HG03280 (cell line): ENCODE data around the gene ACAP3.

Experiments used
- ATAC-seq: cut with Tn5 transposase; IDR thresholded peaks from one replicate; pipeline ENCODE4 v1.9.1; 2021; ENCODE audit warnings: mild to moderate bottlenecking, moderate library complexity; ENCODE audit not compliant: unreplicated experiment

Gene ACAP3

DNA sequence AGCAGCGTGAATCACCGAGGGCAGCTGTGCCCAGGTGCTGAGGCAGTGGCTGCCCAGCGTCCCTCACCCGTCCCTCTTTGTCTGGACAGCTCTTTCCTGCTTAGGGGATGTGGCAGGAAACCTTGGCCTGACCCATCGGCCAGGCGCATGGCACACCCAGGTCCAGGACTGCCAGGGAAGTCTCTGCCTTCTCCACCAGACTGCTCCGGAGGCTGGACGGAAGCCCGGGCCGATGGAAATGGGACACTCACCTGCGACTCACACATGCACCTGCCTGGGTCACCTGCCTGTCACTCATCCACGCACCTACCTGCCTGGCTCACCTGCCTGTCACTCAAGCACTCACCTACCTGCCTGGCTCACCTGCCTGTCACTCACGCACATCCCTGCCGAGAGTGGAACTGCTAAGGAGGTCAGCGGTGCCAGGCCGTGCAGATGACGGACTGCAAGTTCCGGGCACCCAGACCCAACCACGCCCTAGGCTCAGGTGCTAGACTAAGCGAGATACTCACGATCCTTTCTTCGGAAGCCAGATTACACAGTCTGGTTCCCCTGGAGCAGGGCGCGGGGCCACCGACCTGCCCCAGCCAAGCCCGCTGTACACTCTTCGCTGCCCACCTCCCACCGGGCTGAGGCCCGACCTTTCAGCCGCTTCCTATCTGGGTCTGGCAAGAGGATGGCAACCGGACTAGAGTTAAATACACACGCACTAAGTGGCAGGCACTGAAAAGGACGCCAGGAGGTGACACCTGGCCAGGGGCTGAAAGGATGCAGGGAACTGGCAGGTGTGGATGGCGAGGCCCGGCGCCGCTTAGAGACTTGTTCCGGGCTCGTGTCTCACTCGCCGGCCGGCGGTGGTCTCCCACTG, 35.2 kb downstream of the ACAP3 start:
- peak; percentile 3 for ATAC-seq

DNA sequence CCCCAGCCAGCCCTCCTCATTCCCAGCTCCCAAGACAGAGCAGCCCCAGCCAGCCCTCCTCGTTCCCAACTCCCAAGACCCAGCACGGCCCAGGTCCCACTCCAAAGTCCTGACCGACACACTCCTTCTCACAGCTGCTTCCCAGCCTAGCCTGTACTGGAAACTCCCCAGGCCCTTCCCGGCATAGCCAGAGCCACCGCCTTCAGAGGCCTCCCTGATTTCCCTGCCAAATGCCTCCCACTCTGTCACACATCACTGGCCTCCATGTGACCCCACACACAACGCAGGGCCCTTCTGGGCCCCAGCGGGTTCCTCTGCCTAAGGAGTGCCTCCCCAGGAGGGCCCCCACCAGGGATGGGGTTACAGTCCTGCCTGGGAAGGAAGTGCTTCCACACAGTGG, 36.9 kb downstream of the ACAP3 start:
- ATAC-seq = no peak

DNA sequence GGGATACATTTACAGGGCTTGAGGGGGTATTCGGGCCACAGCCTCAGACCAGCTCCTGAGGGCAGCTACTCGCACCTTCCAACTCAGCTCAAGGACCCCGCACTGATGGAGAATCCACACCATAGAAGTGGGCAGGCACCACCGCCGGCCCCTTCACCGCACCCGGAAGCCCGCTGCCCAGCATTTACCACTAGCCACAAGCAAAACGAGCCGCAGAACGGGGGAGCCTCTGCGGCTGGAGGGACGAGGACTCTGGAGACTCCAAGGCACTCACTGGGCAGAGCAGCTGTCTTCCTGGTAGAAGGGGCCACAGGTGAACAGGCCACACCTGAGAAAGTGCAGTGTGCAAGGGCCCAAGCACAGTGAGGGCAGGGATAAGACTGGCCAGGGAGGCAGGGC, 39.4 kb downstream of the ACAP3 start:
- ATAC-seq = no peak

GRCh38 chr1:1267488-1268283, 40.0 kb downstream of the ACAP3 start:
- no peak for ATAC-seq

DNA sequence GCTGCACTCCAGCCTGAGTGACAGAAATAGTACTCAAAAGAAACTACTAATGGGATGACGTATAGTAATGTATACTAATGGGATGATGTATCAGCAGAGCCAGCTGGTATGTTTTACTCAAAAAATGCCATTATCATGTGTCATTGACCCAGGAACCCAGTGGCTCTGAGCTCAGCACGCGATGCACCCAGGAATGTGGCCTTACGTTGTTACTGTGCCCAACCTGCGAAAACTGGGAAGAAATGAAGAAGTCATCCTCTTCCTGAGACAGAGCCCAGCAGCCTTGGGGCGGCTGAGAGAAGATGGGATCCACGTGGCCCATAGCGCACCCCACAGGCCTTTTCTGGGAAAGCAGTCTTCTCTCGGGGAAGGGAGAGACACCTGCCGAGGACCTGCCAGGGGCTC, 42.9 kb downstream of the ACAP3 start:
- no peak for ATAC-seq

GRCh38 chr1:1264026-1264425, 43.7 kb downstream of the ACAP3 start:
- no peak for ATAC-seq

GRCh38 chr1:1262758-1263157, 45.0 kb downstream of the ACAP3 start:
- no peak for ATAC-seq

DNA sequence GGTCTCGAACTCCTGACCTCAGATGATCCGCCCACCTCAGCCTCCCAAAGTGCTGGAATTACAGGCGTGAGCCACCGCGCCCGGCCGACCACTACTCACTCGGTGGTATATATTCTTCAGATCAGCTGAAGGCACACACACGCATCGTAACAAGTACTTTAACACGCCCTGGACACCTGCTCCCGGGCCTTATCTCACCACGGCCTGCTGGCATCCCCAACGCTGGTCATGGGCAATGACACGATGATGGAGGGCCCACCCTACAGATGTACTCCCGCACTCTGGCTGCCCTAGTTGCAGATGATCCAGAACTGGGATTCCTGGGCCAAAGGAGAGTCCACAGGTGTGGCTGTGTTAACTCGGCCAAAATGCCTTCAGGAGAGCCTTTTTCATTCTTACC, 45.7 kb downstream of the ACAP3 start:
- ATAC-seq = no peak

- ATAC-seq = no peak
These were observed 46.7 kb downstream of the ACAP3 start for GRCh38 chr1:1260843-1261560.

DNA sequence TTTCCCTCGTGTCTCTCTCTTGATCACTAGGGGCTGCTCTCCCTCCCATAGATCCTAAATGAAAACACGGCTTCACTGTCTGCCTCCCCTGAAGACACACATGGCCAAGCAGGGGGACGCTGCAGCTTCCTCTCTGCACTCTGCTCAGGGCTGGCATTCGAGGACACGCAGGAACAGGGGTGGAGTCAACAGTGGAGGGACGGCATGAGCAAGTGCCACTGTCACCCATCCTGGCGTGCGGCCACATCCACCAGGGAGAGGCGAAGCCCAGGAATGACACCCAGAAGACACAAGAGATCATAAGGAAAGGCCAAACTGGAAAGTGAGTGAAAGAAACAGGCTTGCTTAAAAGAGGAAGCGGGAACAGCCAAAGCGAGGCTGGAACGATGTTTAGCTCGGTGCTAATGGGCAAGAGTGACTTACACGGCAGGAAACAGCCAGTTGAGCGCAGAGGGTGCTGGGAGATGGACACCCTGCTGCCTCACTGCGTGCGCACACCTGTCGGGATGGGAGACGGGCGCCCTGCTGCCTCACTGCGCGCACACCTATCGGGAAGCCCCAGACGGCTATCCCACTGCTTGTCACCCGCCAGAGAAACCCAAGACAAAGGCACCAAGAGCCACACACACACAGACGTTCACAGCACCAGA, 47.7 kb downstream of the ACAP3 start:
- ATAC-seq = no peak

GRCh38 chr1:1259540-1259939, 48.2 kb downstream of the ACAP3 start:
- ATAC-seq = no peak

DNA sequence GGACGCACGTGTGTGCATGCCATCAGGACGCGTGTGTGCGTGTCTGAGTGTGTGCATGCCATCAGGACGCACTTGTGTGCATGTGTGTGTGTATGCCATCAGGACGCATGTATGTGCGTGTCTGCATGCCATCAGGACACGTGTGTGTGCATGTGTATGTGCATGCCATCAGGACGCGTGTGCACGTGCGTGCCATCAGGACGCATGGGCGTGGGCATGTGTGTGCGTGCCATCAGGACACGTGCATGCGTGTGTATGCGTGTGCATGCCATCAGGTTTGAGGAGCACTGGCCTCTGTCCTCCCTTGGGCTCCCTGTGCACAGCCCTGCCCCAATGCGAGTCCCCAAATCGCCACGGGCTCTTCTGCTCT, 48.6 kb downstream of the ACAP3 start:
- no peak for ATAC-seq

DNA sequence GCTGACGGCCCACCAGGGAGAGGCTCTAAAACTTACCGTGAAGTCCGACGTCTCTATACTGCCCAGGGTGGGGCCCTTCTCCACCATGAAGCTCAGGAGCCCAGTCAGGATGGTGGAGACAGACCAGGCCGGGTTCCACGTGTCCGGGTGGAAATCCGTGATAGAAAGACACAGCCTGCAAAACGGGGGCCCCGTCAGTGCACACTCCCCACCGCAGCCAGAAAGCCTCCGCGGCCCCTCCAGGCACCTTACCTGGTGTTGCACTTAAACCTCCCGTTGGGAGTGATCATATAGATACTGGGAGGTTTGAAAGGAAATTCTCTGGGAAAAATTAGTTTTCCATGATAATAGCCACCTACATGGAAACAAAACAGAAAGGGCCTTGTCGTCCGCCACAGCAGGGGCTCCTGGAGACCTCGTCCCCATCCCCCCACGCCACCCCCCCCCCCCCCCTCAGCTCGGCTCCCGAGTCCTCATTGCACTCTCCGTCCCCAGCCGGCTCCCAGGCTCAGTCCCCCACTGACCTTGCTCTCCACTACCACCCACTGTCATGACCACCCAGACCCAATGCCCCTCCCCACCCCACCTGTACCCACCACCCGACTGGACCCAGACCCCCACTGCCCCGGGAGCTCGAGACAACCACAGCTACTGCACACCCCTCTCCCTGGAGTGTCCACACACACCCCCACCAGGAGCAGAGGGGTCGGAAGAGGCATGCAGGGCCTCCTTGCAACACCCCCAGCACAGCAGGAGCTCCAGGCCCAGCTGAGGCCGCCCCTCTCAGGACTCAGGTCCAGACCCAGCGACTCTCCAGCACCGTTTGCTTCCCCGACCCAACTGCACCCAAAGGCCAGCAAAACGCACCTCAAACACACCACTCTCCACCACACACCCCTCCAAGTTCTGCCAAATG, 50.5 kb downstream of the ACAP3 start:
- no peak for ATAC-seq

- ATAC-seq = no peak
These were observed 52.1 kb downstream of the ACAP3 start for GRCh38 chr1:1255611-1256010.

- ATAC-seq = no peak
These were observed 52.7 kb downstream of the ACAP3 start for GRCh38 chr1:1255078-1255477.

DNA sequence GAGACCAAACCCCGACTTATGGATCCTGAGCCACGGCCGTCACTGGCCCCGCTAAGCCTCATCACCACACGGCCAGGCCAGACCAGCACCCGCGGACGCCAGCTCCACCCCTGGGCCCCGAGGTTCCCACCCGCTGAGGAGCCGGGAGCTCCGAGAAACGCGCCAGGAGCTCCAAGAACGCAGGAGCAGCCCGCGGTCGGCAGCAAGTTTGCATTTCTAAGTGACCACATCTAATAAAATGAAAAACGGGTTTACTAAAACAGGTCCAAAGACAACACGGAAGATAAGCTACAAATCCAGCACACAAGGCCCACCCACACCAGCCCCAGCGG, 53.1 kb downstream of the ACAP3 start:
- ATAC-seq = no peak

GRCh38 chr1:1253972-1254666, 53.6 kb downstream of the ACAP3 start:
- ATAC-seq = no peak

DNA sequence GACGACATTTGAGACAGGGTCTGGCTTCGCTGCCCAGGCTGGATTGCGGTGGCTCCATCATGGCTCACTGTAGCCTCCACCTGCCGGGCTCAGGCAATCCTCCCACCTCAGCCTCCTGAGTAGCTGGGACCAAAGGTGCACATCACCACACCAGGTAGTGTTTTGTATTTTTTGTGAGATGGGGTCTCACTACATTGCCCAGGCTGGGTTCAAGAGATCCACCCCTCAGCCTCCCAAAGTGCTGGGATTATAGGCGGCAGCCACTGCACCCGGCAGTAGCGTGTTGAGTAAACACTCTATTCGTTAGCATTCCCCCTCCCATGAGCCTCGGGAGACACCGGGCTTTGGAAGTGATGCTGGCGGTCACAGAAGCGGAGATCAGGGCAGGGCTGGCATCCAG, 54.4 kb downstream of the ACAP3 start:
- ATAC-seq = no peak

GRCh38 chr1:1250786-1251284, 56.9 kb downstream of the ACAP3 start:
- ATAC-seq = no peak
